Esophagus squamous epithelium (tissue), 4 donors: ENCODE results near the gene BBS9.

Experiments
- POLR2A ChIP-seq, 4 donors: fragments of 450-650 bp; IDR thresholded peaks; one replicate each; pipeline ENCODE4 v1.6.1; 2017; ENCODE audit warnings: antibody characterized with exemption in 4 of 4, mild to moderate bottlenecking in 4 of 4, moderate library complexity in 3 of 4
- TF ChIP-seq, protein P1 (sequence below), 6 experiments: fragments of 450-650 bp in 4 of 6; fragments of 200-600 bp in 2 of 6; sonication (generic) in 2 of 6; IDR thresholded peaks; one replicate each; pipeline ENCODE4 v1.5.1; 2016 to 2019; ENCODE audit warnings: antibody characterized with exemption in 6 of 6, mild to moderate bottlenecking in 4 of 6, moderate library complexity in 4 of 6

DNA sequence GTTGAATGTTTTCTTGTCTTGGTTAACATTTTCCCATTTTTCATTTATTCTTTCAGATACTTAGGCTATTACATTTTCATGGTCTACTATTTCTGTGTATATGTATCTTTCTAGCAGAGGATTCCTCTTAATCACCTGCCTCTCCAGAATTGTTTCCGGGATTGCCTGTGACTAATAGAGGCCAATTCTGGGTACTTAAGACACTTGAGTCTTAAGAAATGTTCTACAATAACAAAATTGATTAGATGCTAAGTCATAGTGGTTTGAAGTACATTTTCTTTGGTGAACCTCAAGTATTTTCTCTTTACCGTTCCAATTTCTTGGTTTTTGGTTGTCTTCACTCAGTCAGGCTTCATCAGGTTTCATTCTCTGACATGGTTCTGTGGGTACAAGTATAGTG, 26.4 kb downstream of the BBS9 start:
- TF ChIP-seq, protein P1, sequence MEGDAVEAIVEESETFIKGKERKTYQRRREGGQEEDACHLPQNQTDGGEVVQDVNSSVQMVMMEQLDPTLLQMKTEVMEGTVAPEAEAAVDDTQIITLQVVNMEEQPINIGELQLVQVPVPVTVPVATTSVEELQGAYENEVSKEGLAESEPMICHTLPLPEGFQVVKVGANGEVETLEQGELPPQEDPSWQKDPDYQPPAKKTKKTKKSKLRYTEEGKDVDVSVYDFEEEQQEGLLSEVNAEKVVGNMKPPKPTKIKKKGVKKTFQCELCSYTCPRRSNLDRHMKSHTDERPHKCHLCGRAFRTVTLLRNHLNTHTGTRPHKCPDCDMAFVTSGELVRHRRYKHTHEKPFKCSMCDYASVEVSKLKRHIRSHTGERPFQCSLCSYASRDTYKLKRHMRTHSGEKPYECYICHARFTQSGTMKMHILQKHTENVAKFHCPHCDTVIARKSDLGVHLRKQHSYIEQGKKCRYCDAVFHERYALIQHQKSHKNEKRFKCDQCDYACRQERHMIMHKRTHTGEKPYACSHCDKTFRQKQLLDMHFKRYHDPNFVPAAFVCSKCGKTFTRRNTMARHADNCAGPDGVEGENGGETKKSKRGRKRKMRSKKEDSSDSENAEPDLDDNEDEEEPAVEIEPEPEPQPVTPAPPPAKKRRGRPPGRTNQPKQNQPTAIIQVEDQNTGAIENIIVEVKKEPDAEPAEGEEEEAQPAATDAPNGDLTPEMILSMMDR (IDR thresholded peaks at IDR 0.05), result no peak
- TF ChIP-seq POLR2A (IDR thresholded peaks at IDR 0.05), result no peak
